OCI-LY7 (cell line): Measurements from ENCODE around the gene SH2D6. TPM values are rescaled to one million over a fixed set of nuclear protein-coding genes. Genes with fewer than 3 reads are reported as not detected.
"Not testable (repeated sequence)": the region's sequence is repeated elsewhere in the genome, so short reads cannot be mapped to it uniquely, and the experiment has no call there.

ENCODE experiments used
- BruUV-seq: library from RNA; stranded (reverse); fragments of 400-500 nt; replicated peaks from 2 replicates; lab custom pipeline; 2021; lab: Mats Ljungman, UMichigan
- CTCF ChIA-PET: fragments of 300-600 bp; sonication (Branson Sonifier 250); formaldehyde crosslinking; loops from one replicate; lab custom pipeline; 2022; ENCODE audit warnings: antibody characterized with exemption; ENCODE audit not compliant: unreplicated experiment; lab: Charles Lee
- POLR2A ChIA-PET: fragments of 300-600 bp; sonication (Branson Sonifier 250); formaldehyde crosslinking; loops from one replicate; lab custom pipeline; 2022; ENCODE audit warnings: antibody characterized with exemption; lab: Charles Lee
- DNase-seq: peaks from one replicate; pipeline ENCODE4 v3.0.0-alpha.2; 2015; ENCODE audit warnings: low spot score
- H2AFZ ChIP-seq: fragments of 200-600 bp; sonication (generic), shearing (Covaris generic); 2 replicates; pipeline ENCODE4 v1.6.1; 2014; ENCODE audit warnings: mild to moderate bottlenecking, antibody characterized with exemption, low read length, moderate library complexity
- H3K27ac ChIP-seq: fragments of 200-600 bp; sonication (generic); 2 replicates; pipeline ENCODE4 v1.5.1; 2014; ENCODE audit warnings: mixed run types, low read depth, mild to moderate bottlenecking, moderate library complexity, low read length, inconsistent platforms; ENCODE audit not compliant: poor library complexity, severe bottlenecking
- H3K36me3 ChIP-seq: fragments of 200-600 bp; sonication (generic); 2 replicates; pipeline ENCODE4 v1.6.1; 2014; ENCODE audit warnings: mild to moderate bottlenecking, antibody characterized with exemption, low read length, moderate library complexity, mixed read lengths; ENCODE audit not compliant: insufficient read depth
- H3K4me1 ChIP-seq: fragments of 200-600 bp; sonication (generic); 2 replicates; pipeline ENCODE4 v1.5.1; 2014; ENCODE audit warnings: mild to moderate bottlenecking, low read length; ENCODE audit not compliant: insufficient read depth, poor library complexity, severe bottlenecking
- H3K4me2 ChIP-seq: fragments of 200-600 bp; sonication (generic); 2 replicates; pipeline ENCODE4 v1.6.1; 2014; ENCODE audit warnings: mild to moderate bottlenecking, low read length
- H3K4me3 ChIP-seq: fragments of 200-600 bp; sonication (generic); 2 replicates; pipeline ENCODE4 v1.5.1; 2014; ENCODE audit warnings: mild to moderate bottlenecking, low read depth, low read length; ENCODE audit not compliant: poor library complexity, severe bottlenecking
- H3K79me2 ChIP-seq: fragments of 200-600 bp; sonication (generic); 2 replicates; pipeline ENCODE4 v1.6.1; 2016; ENCODE audit warnings: low read depth, mild to moderate bottlenecking, low read length, moderate library complexity, mixed read lengths; ENCODE audit not compliant: insufficient read depth
- H3K9me2 ChIP-seq: fragments of 200-600 bp; sonication (generic); 2 replicates; pipeline ENCODE4 v1.6.1; 2016; ENCODE audit warnings: mild to moderate bottlenecking, low read length, mixed read lengths; ENCODE audit not compliant: insufficient read depth
- H3K9me3 ChIP-seq: fragments of 200-600 bp; sonication (generic); 2 replicates; pipeline ENCODE4 v1.6.1; 2014; ENCODE audit warnings: mild to moderate bottlenecking, mixed run types, low read length, mixed read lengths
- H4K20me1 ChIP-seq: fragments of 200-600 bp; sonication (generic); 2 replicates; pipeline ENCODE4 v1.6.1; 2014; ENCODE audit warnings: mild to moderate bottlenecking, antibody characterized with exemption, low read length, moderate library complexity, mixed read lengths; ENCODE audit not compliant: insufficient read depth
- EZH2phosphoT487 ChIP-seq: fragments of 200-600 bp; sonication (generic); IDR thresholded peaks from 2 replicates; pipeline ENCODE4 v1.6.1; 2018; ENCODE audit warnings: low read depth, borderline replicate concordance, mild to moderate bottlenecking, mixed run types, antibody characterized with exemption, low read length, moderate library complexity, mixed read lengths
- intact Hi-C: fragments of 100-400 bp; cut with micrococcal nuclease; formaldehyde crosslinking; loops from one replicate; pipeline ENCODE4 v1.10.0; 2022; ENCODE audit not compliant: unreplicated experiment
- total RNA-seq, 2 experiments: library from RNA; depleted of rRNA in 1 of 2; stranded (reverse); fragments of >200 nt in 1 of 2; shearing (Covaris generic) in 1 of 2; gene quantifications; 2 replicates each; pipeline ENCODE4 v1.2.3, GENCODE V29; 2014 to 2022
- TF ChIP-seq, protein P1 (sequence below): fragments of 200-600 bp; sonication (generic); conservative IDR thresholded peaks from 2 replicates; pipeline ENCODE4 v1.5.1; 2014; ENCODE audit warnings: mild to moderate bottlenecking, antibody characterized with exemption, low read length, moderate library complexity, mixed read lengths

SH2D6 gene
- total RNA-seq, 2 experiments from 2014 or later: 0.35 to 2.6 TPM

DNA sequence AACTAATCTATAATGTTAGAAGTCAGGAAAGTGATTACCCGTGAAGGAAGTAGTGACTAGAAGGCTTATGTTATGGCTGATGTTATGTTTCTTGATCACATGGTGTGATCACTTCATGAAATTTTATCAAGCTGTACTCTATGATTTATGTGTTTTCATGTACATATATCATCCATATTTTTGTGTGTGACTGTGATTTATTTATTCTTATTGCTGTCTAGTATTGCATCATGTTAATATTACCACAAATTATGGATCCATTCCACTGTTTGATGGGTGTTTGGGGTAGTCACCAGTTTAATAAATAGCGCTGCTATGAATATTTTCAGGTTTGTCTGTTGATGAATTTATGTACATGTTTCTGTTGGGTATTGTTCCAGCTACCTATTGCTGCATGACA, 59.4 kb downstream of the SH2D6 start:
- CTCF ChIA-PET: no interaction called here
- DNase-seq: no peak
- TF ChIP-seq EZH2phosphoT487: no peak
- Histone ChIP-seq H3K4me2 (no peak overlapping the region), H4K20me1 (no peaks in the 10 kb centered on the region), H3K9me3 (no peaks in the 10 kb centered on the region), H3K4me1 (no peaks in the 10 kb centered on the region), H3K79me2 (no peaks in the 10 kb centered on the region), H3K36me3 (no peaks in the 10 kb centered on the region), H3K9me2 (no peaks in the 10 kb centered on the region), H2AFZ (no peak overlapping the region), H3K4me3 (no peak overlapping the region), H3K27ac (no peak overlapping the region)
- POLR2A ChIA-PET: no interaction called here
- no TSS peak for BruUV-seq
- intact Hi-C loops: loop anchor here (10.0 kb wide), 1 partner anchor 47 kb away; no protein-coding TSS in a partner anchor

DNA sequence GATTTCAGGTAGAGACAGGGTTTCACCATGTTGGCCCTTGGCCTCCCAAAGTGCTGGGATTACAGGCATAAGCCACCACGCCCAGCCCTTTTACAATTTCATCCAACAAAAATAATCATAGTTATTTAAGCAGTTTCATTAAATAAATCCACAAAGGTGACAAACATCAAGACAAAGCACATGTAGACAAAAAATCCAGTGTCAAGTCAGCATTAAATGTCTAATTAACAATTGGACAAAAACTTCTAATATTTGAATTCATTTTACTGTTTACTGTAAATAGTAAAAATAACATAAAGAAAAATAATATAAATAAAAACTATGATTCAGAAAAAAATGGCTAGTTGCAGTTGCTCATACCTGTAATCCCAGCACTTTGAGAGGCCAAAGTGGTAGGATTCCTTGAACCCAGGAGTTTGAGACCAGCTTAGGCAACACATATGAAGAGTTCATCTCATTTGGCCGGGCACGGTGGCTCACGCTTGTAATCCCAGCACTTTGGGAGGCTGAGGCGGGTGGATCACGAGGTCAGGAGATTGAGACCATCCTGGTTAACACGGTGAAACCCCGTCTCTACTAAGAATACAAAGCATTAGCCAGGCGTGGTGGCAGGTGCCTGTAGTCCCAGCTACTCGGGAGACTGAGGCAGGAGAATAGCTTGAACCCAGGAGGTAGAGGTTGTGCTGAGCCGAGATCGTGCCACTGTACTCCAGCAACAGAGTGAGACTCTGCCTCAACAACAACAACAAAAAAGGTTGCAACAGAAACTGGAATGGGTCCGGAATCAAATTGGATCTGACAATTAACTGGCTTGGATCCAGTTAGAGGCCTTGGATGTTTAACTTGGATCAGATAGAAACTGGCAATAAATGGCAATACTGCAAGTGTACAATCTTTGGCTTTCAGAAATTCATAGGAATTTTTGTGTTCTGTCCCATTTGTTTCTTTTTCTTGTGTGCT, 63.6 kb downstream of the SH2D6 start:
- H3K9me3 ChIP-seq: no peaks in the 10 kb centered on the region
- H3K4me2 ChIP-seq: no peak overlapping the region
- no peaks in the 10 kb centered on the region for H3K36me3 ChIP-seq
- no peaks in the 10 kb centered on the region for H3K9me2 ChIP-seq
- H2AFZ ChIP-seq: no peak overlapping the region
- ChIA-PET CTCF (no interaction called here), POLR2A (no interaction called here)
- no peak overlapping the region for H3K4me3 ChIP-seq
- TF ChIP-seq, protein P1, sequence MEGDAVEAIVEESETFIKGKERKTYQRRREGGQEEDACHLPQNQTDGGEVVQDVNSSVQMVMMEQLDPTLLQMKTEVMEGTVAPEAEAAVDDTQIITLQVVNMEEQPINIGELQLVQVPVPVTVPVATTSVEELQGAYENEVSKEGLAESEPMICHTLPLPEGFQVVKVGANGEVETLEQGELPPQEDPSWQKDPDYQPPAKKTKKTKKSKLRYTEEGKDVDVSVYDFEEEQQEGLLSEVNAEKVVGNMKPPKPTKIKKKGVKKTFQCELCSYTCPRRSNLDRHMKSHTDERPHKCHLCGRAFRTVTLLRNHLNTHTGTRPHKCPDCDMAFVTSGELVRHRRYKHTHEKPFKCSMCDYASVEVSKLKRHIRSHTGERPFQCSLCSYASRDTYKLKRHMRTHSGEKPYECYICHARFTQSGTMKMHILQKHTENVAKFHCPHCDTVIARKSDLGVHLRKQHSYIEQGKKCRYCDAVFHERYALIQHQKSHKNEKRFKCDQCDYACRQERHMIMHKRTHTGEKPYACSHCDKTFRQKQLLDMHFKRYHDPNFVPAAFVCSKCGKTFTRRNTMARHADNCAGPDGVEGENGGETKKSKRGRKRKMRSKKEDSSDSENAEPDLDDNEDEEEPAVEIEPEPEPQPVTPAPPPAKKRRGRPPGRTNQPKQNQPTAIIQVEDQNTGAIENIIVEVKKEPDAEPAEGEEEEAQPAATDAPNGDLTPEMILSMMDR: no peak
- TF ChIP-seq EZH2phosphoT487: no peak
- no peaks in the 10 kb centered on the region for H3K4me1 ChIP-seq
- H3K79me2 ChIP-seq: no peaks in the 10 kb centered on the region
- no TSS peak for BruUV-seq
- H4K20me1 ChIP-seq: no peaks in the 10 kb centered on the region
- no peak overlapping the region for H3K27ac ChIP-seq
- DNase-seq: no peak
- intact Hi-C loops: no loop called here

DNA sequence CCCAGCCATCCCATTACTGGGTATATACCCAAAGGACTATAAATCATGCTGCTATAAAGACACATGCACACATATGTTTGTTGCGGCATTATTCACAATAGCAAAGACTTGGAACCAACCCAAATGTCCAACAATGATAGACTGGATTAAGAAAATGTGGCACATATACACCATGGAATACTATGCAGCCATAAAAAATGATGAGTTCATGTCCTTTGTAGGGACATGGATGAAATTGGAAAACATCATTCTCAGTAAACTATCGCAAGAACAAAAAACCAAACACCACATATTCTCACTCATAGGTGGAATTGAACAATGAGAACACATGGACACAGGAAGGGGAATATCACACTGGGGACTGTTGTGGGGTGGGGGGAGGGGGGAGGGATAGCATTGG, 66.1 kb downstream of the SH2D6 start:
- H3K4me3 ChIP-seq, POLR2A ChIA-PET, DNase-seq: not testable (repeated sequence)

More for the DNA sequence above, 66.1 kb downstream of the SH2D6 start:
- H3K27ac ChIP-seq, H4K20me1 ChIP-seq, H3K9me3 ChIP-seq, CTCF ChIA-PET, H3K36me3 ChIP-seq, H2AFZ ChIP-seq, intact Hi-C loops, H3K79me2 ChIP-seq, H3K4me1 ChIP-seq, BruUV-seq, H3K4me2 ChIP-seq, H3K9me2 ChIP-seq: not testable (repeated sequence)
